ENCODE results near the gene CMTR1.

DNA sequence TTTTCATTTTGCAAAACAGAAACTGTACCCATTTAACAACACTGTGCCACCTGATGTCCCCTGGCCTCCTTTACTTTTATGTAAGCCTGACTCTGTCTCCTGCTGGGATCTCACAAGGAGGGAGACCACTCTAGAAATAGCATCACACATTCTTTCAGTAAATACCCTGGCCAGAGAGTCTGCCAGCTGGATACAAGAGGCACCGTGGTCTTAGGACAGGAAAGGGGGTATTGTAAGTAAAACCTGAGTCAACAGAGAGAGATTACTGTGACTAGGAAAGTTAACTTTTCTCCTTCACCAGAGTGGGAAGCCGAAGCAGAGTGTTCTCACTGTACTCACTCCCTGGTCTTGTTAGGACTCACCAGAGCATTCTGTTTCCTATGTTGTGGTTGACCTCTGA lies 27.8 kb downstream of the CMTR1 start:
- no peak for TF ChIP-seq RXRA (IDR thresholded peaks at IDR 0.05; ENCODE audit: borderline replicate concordance, low read depth)
- no peak for TF ChIP-seq YY1 (IDR thresholded peaks at IDR 0.05; ENCODE audit: low read depth)
- TF ChIP-seq, protein P1, sequence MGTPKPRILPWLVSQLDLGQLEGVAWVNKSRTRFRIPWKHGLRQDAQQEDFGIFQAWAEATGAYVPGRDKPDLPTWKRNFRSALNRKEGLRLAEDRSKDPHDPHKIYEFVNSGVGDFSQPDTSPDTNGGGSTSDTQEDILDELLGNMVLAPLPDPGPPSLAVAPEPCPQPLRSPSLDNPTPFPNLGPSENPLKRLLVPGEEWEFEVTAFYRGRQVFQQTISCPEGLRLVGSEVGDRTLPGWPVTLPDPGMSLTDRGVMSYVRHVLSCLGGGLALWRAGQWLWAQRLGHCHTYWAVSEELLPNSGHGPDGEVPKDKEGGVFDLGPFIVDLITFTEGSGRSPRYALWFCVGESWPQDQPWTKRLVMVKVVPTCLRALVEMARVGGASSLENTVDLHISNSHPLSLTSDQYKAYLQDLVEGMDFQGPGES (IDR thresholded peaks at IDR 0.05; ENCODE audit: low read depth, low read length): no peak
- TF ChIP-seq, protein P2, sequence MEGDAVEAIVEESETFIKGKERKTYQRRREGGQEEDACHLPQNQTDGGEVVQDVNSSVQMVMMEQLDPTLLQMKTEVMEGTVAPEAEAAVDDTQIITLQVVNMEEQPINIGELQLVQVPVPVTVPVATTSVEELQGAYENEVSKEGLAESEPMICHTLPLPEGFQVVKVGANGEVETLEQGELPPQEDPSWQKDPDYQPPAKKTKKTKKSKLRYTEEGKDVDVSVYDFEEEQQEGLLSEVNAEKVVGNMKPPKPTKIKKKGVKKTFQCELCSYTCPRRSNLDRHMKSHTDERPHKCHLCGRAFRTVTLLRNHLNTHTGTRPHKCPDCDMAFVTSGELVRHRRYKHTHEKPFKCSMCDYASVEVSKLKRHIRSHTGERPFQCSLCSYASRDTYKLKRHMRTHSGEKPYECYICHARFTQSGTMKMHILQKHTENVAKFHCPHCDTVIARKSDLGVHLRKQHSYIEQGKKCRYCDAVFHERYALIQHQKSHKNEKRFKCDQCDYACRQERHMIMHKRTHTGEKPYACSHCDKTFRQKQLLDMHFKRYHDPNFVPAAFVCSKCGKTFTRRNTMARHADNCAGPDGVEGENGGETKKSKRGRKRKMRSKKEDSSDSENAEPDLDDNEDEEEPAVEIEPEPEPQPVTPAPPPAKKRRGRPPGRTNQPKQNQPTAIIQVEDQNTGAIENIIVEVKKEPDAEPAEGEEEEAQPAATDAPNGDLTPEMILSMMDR (IDR thresholded peaks at IDR 0.05): no peak
- TF ChIP-seq, protein P3, sequence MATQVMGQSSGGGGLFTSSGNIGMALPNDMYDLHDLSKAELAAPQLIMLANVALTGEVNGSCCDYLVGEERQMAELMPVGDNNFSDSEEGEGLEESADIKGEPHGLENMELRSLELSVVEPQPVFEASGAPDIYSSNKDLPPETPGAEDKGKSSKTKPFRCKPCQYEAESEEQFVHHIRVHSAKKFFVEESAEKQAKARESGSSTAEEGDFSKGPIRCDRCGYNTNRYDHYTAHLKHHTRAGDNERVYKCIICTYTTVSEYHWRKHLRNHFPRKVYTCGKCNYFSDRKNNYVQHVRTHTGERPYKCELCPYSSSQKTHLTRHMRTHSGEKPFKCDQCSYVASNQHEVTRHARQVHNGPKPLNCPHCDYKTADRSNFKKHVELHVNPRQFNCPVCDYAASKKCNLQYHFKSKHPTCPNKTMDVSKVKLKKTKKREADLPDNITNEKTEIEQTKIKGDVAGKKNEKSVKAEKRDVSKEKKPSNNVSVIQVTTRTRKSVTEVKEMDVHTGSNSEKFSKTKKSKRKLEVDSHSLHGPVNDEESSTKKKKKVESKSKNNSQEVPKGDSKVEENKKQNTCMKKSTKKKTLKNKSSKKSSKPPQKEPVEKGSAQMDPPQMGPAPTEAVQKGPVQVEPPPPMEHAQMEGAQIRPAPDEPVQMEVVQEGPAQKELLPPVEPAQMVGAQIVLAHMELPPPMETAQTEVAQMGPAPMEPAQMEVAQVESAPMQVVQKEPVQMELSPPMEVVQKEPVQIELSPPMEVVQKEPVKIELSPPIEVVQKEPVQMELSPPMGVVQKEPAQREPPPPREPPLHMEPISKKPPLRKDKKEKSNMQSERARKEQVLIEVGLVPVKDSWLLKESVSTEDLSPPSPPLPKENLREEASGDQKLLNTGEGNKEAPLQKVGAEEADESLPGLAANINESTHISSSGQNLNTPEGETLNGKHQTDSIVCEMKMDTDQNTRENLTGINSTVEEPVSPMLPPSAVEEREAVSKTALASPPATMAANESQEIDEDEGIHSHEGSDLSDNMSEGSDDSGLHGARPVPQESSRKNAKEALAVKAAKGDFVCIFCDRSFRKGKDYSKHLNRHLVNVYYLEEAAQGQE (IDR thresholded peaks at IDR 0.05; ENCODE audit: low read depth, low read length): no peak

All from SK-N-SH (cell line).